NCI-H2227 (cell line): ENCODE measurements around the gene TCIRG1.
"Not testable (repeated sequence)": the region's sequence is repeated elsewhere in the genome, so short reads cannot be mapped to it uniquely, and the experiment has no call there.

Experiments
- DNase-seq: peaks from one replicate; lab custom pipeline; 2025; ENCODE audit not compliant: unreplicated experiment; lab: John Stamatoyannopoulos, UW

TCIRG1 gene

GRCh38 chr11:68038718-68039525 is at the start of gene TCIRG1:
Gene TCIRG1, plus strand, starts transcription at chr11:68039025. Its CDS starts 2,247 bp downstream, at chr11:68041272.
- DNase-seq, result no peak

GRCh38 chr11:67990546-67991346 is 48.1 kb upstream of the TCIRG1 start:
- not testable (repeated sequence) for DNase-seq

DNA sequence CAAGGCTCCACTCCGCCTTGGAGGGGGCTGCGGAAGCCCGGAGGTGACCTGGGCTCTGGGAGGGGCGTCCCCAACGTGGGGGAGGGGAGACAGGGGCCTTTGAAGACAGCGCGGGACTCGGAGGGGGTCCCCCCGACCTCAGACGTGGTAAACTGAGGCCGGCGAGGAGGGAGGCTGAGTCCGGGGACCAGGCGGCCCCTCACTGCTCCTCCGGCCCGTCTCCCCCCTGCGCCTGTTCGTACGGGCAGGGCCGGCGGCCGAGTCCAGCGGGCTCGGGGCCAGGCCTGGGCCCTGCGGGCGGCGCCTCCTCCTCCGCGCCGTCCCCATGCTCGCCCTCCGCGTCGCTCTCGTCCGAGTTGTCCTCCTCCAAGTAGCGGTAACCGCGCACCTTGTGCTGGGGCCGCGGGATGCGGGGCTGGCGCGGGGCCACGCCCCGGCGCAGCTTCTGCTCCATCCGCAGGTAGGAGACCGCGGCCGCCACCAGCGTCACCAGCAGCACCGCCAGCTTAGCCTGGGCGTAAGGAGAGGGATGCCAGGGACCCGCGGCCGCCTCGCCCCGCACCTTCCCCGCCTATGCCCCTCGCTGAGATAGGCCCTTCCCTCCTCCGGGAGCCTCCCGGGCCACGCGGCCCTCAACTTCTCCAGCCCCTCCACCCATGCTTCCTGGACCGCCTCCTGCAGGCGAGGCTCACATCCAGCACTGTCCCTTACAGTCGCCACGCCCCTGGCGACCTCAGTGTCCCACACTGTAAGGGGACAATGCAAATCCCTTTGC is 47.3 kb upstream of the TCIRG1 start:
- DNase-seq, result not testable (repeated sequence)

GRCh38 chr11:67993821-67994220 is 45.0 kb upstream of the TCIRG1 start:
- not testable (repeated sequence) for DNase-seq

GRCh38 chr11:67994387-67994786 is 44.4 kb upstream of the TCIRG1 start:
- DNase-seq, result not testable (repeated sequence)

- not testable (repeated sequence) for DNase-seq
Observed at GRCh38 chr11:67995129-67995528, 43.7 kb upstream of the TCIRG1 start.

DNA sequence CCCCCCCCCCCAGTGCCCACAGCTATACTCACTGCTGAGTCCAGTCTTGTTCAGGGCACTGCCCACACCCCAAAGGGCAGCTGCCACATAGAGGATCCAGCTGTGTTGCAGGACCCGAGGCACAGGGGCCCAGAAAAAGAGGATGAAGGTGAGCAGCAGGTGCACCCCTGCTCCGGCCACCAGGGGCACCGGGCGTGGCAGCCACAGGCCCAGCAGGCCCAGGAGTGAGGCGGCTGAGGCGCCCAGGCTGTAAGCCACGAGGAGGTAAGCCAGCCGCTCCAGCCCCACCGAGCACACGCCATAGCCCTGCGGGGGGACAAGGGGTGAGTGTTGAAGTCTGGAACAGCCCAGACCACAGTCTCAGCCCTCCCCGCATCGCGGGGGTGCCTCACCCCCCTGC is 43.2 kb upstream of the TCIRG1 start:
- DNase-seq, result not testable (repeated sequence)

- DNase-seq, result no peak
Observed at GRCh38 chr11:67996051-67996450, 42.8 kb upstream of the TCIRG1 start.

DNA sequence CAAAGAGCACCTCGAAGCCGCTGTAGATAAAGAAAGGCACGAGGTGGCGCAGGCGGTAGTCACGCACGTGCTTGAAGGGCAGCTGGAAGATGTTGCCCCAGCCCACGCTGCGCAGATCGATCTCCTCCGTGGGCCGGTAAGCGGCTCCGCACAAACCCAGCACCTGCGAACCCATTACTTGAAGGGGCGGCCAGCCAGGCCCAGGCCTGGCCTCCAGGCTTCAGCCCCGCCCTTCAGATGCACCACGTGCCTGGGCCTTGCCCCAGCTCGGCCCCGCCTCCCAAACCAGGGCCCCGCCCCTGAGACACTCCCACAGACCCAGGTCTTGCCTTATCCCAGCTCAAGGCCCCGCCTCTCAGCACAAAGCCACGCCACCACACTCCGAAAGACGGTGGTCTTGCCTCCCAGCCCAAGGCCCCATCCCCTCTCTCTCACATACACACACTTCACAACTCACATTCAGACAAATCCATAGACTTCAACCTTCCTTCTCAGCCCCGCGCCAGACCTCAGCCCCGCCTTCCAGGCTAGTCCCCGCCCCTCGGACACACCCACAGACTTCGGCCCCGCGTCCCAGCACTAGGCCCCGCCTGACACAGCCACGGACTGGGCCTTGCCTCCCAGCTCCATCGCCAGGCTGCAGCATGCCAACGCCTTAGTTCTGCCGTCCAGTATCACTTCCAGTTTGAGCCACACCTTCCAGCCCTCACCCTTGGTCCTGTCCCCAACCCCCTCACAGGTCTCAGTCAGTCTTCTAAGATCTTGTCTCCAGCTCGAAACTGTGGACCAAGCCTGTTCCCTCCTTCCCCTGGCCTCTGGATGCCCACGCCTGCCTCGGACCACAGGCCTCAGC is 42.0 kb upstream of the TCIRG1 start:
- no peak for DNase-seq

DNA sequence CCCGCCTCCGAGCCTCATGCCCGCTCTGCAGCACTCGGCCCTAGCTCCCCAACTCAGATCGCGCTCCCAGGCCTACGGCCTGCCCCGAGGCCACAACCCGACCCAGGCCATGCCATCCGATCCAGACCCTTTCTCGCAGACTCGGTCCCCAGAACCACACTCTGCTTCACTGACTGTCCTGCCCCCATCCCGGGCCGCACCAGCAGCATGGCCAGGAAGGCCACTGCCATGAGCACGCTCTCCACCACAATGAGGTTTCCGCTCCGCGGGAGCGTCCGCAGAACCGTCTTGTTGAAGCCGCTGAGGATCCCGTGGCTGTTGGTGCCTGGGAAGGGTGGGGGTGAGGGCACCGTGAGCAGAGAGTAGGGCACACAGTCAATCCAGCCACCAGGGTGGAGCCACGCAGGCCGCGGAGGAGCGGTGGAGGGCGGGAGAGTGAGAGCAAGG is 41.3 kb upstream of the TCIRG1 start:
- DNase-seq, result no peak

- no peak for DNase-seq
Observed at GRCh38 chr11:67998150-67999045, 40.4 kb upstream of the TCIRG1 start.

GRCh38 chr11:67999201-67999629 is 39.6 kb upstream of the TCIRG1 start:
- no peak for DNase-seq

GRCh38 chr11:67999704-68000103 is 39.1 kb upstream of the TCIRG1 start:
- DNase-seq, result no peak

GRCh38 chr11:68002575-68002937 is 36.3 kb upstream of the TCIRG1 start:
- DNase-seq, result no peak

- peak; percentile 39 for DNase-seq
Observed at GRCh38 chr11:68002938-68003845, 35.6 kb upstream of the TCIRG1 start.

- DNase-seq, result peak; percentile 83
Observed at GRCh38 chr11:68003846-68004550, 34.8 kb upstream of the TCIRG1 start, which contains the start of gene UNC93B1. Gene UNC93B1, minus strand, starts transcription at chr11:68004097. Its CDS starts 54 bp downstream, at chr11:68004043.

- no peak for DNase-seq
Observed at GRCh38 chr11:68004551-68005335, 34.1 kb upstream of the TCIRG1 start.
